ENCODE data around the gene RGS3.

GRCh38 chr9:113621980-113622379 is 158.5 kb downstream of the RGS3 start:
- TF ChIP-seq, protein P1, sequence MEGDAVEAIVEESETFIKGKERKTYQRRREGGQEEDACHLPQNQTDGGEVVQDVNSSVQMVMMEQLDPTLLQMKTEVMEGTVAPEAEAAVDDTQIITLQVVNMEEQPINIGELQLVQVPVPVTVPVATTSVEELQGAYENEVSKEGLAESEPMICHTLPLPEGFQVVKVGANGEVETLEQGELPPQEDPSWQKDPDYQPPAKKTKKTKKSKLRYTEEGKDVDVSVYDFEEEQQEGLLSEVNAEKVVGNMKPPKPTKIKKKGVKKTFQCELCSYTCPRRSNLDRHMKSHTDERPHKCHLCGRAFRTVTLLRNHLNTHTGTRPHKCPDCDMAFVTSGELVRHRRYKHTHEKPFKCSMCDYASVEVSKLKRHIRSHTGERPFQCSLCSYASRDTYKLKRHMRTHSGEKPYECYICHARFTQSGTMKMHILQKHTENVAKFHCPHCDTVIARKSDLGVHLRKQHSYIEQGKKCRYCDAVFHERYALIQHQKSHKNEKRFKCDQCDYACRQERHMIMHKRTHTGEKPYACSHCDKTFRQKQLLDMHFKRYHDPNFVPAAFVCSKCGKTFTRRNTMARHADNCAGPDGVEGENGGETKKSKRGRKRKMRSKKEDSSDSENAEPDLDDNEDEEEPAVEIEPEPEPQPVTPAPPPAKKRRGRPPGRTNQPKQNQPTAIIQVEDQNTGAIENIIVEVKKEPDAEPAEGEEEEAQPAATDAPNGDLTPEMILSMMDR (IDR thresholded peaks at IDR 0.05; ENCODE audit: low read depth, low read length) = no peak
- TF ChIP-seq EZH2phosphoT487 (IDR thresholded peaks at IDR 0.05; ENCODE audit: low read depth) = no peak

All from OCI-LY3 (cell line).